Suprapubic skin (tissue), 4 donors: Measurements from ENCODE around the gene RASD2.

Experiments used
- EP300 ChIP-seq: sonication (generic); formaldehyde crosslinking; IDR thresholded peaks from one replicate; pipeline ENCODE4 v1.6.1; 2017; ENCODE audit warnings: antibody characterized with exemption
- POLR2A ChIP-seq, 2 donors: fragments of 450-650 bp; IDR thresholded peaks; one replicate each; pipeline ENCODE4 v1.6.1; 2017; ENCODE audit warnings: antibody characterized with exemption in 2 of 2, mild to moderate bottlenecking in 2 of 2, moderate library complexity in 2 of 2
- POLR2AphosphoS5 ChIP-seq, 3 donors: sonication (generic); formaldehyde crosslinking; IDR thresholded peaks; one replicate each; pipeline ENCODE4 v1.6.1; 2017; ENCODE audit warnings: antibody characterized with exemption in 3 of 3
- TF ChIP-seq, protein P1 (sequence below), 2 donors: fragments of 200-600 bp in 1 of 2; fragments of 450-650 bp in 1 of 2; sonication (generic) in 1 of 2; IDR thresholded peaks; one replicate each; pipeline ENCODE4 v1.5.1; 2016 to 2019; ENCODE audit warnings: antibody characterized with exemption in 2 of 2, mild to moderate bottlenecking in 1 of 2, moderate library complexity in 1 of 2

DNA sequence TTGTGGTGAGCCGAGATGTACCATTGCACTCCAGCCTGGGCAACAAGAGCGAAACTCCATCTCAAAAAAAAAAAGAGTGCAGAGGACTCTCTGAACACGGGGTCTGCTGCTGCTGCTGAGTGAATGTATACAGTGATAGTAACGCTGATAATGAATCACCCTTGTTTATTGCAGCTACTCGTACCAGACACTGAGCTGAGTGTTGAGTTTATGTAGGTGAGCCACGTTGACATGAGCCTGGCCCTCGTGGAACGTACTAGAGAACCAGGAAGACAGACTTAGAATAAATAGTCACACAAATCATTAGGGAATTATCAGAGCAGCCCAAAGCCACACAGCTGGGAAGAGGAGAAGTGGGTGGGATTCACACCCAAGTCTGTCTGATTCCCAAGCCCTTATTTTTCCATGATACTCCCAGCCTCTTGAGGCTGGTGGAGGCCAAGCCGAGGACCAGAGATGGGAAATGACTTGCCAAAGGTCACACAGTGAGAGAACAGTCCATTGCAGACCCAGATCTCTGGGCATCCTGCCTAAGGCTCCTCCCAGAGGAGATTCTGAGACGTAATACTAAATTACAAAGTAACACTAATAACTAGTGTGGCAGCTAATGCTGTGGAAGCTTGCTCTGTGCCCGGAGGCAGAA is 41.7 kb downstream of the RASD2 start:
- TF ChIP-seq, protein P1, sequence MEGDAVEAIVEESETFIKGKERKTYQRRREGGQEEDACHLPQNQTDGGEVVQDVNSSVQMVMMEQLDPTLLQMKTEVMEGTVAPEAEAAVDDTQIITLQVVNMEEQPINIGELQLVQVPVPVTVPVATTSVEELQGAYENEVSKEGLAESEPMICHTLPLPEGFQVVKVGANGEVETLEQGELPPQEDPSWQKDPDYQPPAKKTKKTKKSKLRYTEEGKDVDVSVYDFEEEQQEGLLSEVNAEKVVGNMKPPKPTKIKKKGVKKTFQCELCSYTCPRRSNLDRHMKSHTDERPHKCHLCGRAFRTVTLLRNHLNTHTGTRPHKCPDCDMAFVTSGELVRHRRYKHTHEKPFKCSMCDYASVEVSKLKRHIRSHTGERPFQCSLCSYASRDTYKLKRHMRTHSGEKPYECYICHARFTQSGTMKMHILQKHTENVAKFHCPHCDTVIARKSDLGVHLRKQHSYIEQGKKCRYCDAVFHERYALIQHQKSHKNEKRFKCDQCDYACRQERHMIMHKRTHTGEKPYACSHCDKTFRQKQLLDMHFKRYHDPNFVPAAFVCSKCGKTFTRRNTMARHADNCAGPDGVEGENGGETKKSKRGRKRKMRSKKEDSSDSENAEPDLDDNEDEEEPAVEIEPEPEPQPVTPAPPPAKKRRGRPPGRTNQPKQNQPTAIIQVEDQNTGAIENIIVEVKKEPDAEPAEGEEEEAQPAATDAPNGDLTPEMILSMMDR (IDR thresholded peaks at IDR 0.05), result no peak
- no peak for TF ChIP-seq EP300
- TF ChIP-seq POLR2AphosphoS5 (IDR thresholded peaks at IDR 0.05), result no peak
- TF ChIP-seq POLR2A (IDR thresholded peaks at IDR 0.05), result no peak
